Activated B cell treated with CpG ODN at 0.5 μM for 24 hours (primary cell): ENCODE measurements around the gene DNAJB8. TPM values are rescaled to one million over a fixed set of nuclear protein-coding genes. Genes with fewer than 3 reads are reported as not detected.
A peak's percentile ranks its signal among the peaks of the same experiment; 100 is the strongest.

Experiments used
- ATAC-seq: fragments of 200-7000 bp; cut with Tn5 transposase; one replicate; pipeline ENCODE4 v1.10.0; 2021; ENCODE audit warnings: low read depth, mild to moderate bottlenecking, moderate library complexity
- CTCF ChIA-PET: fragments of 350-600 bp; sonication (Branson Sonifier 250); formaldehyde crosslinking; loops from one replicate; lab custom pipeline; 2021; ENCODE audit warnings: antibody characterized with exemption; lab: Charles Lee
- POLR2A ChIA-PET: fragments of 350-600 bp; sonication (Branson Sonifier 250); formaldehyde crosslinking; loops from one replicate; lab custom pipeline; 2021; ENCODE audit warnings: antibody characterized with exemption; lab: Charles Lee
- DNase-seq: peaks from one replicate; pipeline ENCODE4 v3.0.0; 2022
- H3K27ac Mint-ChIP-seq: one replicate; pipeline ENCODE4 v1.8.0; 2020; ENCODE audit warnings: mixed read lengths
- H3K27me3 Mint-ChIP-seq: one replicate; pipeline ENCODE4 v1.8.0; 2021; ENCODE audit warnings: mixed read lengths
- H3K36me3 Mint-ChIP-seq: one replicate; pipeline ENCODE4 v1.8.0; 2021; ENCODE audit warnings: low read depth, mixed read lengths
- H3K4me1 Mint-ChIP-seq: one replicate; pipeline ENCODE4 v1.8.0; 2021; ENCODE audit warnings: mixed read lengths
- H3K4me3 Mint-ChIP-seq: one replicate; pipeline ENCODE4 v1.8.0; 2020; ENCODE audit warnings: mild to moderate bottlenecking, mixed read lengths
- H3K9me3 Mint-ChIP-seq: one replicate; pipeline ENCODE4 v1.8.0; 2020; ENCODE audit warnings: mixed read lengths
- CTCF ChIP-seq: fragments of 200-600 bp; IDR thresholded peaks from one replicate; pipeline ENCODE4 v1.8.0; 2022; ENCODE audit warnings: antibody characterized with exemption, mild to moderate bottlenecking
- intact Hi-C: fragments of 100-400 bp; cut with micrococcal nuclease; formaldehyde crosslinking; loops from one replicate; pipeline ENCODE4 v1.15.1; 2024
- total RNA-seq: library from RNA; stranded (reverse); gene quantifications from 2 replicates; pipeline ENCODE4 v1.2.3, GENCODE V29; 2022

Gene DNAJB8
- total RNA-seq, 1 donor from 2014 or later = not detected

GRCh38 chr3:128491691-128491940, 24.9 kb upstream of the DNAJB8 start:
- Mint-ChIP-seq H3K36me3 (no peaks in the 10 kb centered on the region), H3K4me3 (peak overlapping the region; percentile 35), H3K4me1 (peaks cover 41% of the 10 kb centered on the region), H3K27me3 (peaks cover 52% of the 10 kb centered on the region), H3K9me3 (no peaks in the 10 kb centered on the region), H3K27ac (no peak overlapping the region)
- ATAC-seq (no peak), DNase-seq (no peak)
- ChIA-PET POLR2A (interaction anchor here (0.7 kb wide), 1 partner anchor 9 kb away, joined by 3 read pairs; no protein-coding TSS in a partner anchor), CTCF (no interaction called here)
- intact Hi-C loops = loop anchor here (5.0 kb wide), 1 partner anchor 116 kb away; no protein-coding TSS in a partner anchor
- no peak for TF ChIP-seq CTCF

- Mint-ChIP-seq H3K27me3 (peaks cover 55% of the 10 kb centered on the region), H3K27ac (no peak overlapping the region), H3K36me3 (no peaks in the 10 kb centered on the region), H3K4me1 (peaks cover 46% of the 10 kb centered on the region), H3K4me3 (no peak overlapping the region), H3K9me3 (no peaks in the 10 kb centered on the region)
- ChIA-PET CTCF (no interaction called here), POLR2A (interaction anchor here (0.7 kb wide), 1 partner anchor 9 kb away, joined by 3 read pairs; no protein-coding TSS in a partner anchor)
- no peak for TF ChIP-seq CTCF
- ATAC-seq (no peak), DNase-seq (no peak)
- intact Hi-C loops = loop anchor here (5.0 kb wide), 1 partner anchor 116 kb away; no protein-coding TSS in a partner anchor
These were observed 24.4 kb upstream of the DNAJB8 start for GRCh38 chr3:128490915-128491690.

GRCh38 chr3:128490650-128490914, 23.9 kb upstream of the DNAJB8 start:
- TF ChIP-seq CTCF = no peak
- Mint-ChIP-seq H3K4me1 (peaks cover 46% of the 10 kb centered on the region), H3K36me3 (no peaks in the 10 kb centered on the region), H3K27me3 (peaks cover 54% of the 10 kb centered on the region), H3K9me3 (no peaks in the 10 kb centered on the region), H3K4me3 (no peak overlapping the region), H3K27ac (no peak overlapping the region)
- ATAC-seq = no peak
- intact Hi-C loops = loop anchor here (5.0 kb wide), 1 partner anchor 117 kb away; no protein-coding TSS in a partner anchor
- DNase-seq = no peak
- POLR2A ChIA-PET = no interaction called here
- CTCF ChIA-PET = interaction anchor here (0.8 kb wide), 1 partner anchor 64 kb away, joined by 3 read pairs; no protein-coding TSS in a partner anchor

GRCh38 chr3:128489927-128490649, 23.4 kb upstream of the DNAJB8 start:
- no peaks in the 10 kb centered on the region for H3K36me3 Mint-ChIP-seq
- peaks cover 46% of the 10 kb centered on the region for H3K4me1 Mint-ChIP-seq
- H3K27ac Mint-ChIP-seq = no peak overlapping the region
- DNase-seq (peak; percentile 29), ATAC-seq (no peak)
- H3K9me3 Mint-ChIP-seq = no peaks in the 10 kb centered on the region
- peak overlapping the region; percentile 78 for H3K4me3 Mint-ChIP-seq
- TF ChIP-seq CTCF = no peak
- ChIA-PET POLR2A (no interaction called here), CTCF (interaction anchor here (0.8 kb wide), 1 partner anchor 64 kb away, joined by 3 read pairs; no protein-coding TSS in a partner anchor)
- H3K27me3 Mint-ChIP-seq = peaks cover 54% of the 10 kb centered on the region
- intact Hi-C loops = loop anchor here (5.0 kb wide), 1 partner anchor 117 kb away; no protein-coding TSS in a partner anchor

- Mint-ChIP-seq H3K27me3 (peaks cover 55% of the 10 kb centered on the region), H3K27ac (no peak overlapping the region), H3K9me3 (no peaks in the 10 kb centered on the region), H3K4me1 (peaks cover 48% of the 10 kb centered on the region), H3K4me3 (peak overlapping the region; percentile 78), H3K36me3 (no peaks in the 10 kb centered on the region)
- DNase-seq (no peak), ATAC-seq (no peak)
- intact Hi-C loops = no loop called here
- TF ChIP-seq CTCF = no peak
- ChIA-PET POLR2A (interaction anchor here (0.6 kb wide), 1 partner anchor 438 kb away, joined by 3 read pairs; no protein-coding TSS in a partner anchor), CTCF (no interaction called here)
These were observed 22.9 kb upstream of the DNAJB8 start for GRCh38 chr3:128489674-128489926.
